Umbilical cord (tissue), 2 donors: ENCODE results near the gene MKNK2. TPM values are rescaled to one million over a fixed set of nuclear protein-coding genes. Genes with fewer than 3 reads are reported as not detected.

Experiments
- DNase-seq: peaks from one replicate; pipeline ENCODE4 v3.0.0-alpha.2; 2015; ENCODE audit warnings: low spot score
- total RNA-seq: library from RNA; depleted of rRNA; stranded (reverse); fragments of >200 nt; gene quantifications from one replicate; pipeline ENCODE4 v1.2.3, GENCODE V29; 2014; ENCODE audit warnings: low replicate concordance; ENCODE audit not compliant: insufficient read depth

The MKNK2 gene
- total RNA-seq, 1 donor from 2014 or later = 17.8 TPM

DNA sequence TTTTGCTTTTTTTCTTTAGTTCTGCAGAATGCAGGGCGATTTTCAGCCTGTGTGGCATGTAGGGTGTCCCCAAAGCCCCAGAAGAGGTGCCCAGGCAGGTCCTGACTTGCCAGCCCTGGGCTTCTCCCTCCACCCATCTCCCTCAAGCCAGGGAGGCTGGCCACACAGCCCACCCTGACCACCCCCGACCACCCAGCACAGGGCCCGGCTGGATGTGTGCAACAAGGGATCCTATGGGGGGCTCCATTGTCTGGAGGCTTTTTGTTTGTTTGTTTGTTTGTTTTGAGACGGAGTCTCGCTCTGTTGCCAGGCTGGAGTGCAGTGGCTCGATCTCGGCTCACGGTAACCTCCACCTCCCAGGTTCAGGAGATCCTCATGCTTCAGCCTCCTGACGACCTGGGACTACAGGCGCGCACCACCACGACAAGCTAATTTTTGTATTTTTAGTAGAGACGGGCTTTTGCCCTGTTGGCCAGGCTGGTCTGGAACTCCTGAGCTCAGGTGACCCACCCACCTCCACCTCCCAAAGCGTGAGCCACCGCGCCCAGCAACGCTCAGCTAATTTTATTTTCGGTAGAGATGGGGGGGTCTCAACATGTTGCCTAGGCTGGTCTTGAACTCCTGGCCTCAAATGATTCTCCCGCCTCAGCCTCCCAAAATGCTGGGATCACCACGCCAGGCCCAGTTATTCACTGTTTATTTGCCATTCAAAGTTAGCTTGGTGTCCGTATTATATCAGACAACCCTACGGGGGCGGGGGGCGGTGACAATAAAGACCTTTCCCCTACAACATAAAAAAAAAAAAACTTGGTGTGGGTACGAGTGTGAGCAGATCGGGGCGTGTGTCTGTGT lies 7.8 kb upstream of the MKNK2 start:
- no peak for DNase-seq

DNA sequence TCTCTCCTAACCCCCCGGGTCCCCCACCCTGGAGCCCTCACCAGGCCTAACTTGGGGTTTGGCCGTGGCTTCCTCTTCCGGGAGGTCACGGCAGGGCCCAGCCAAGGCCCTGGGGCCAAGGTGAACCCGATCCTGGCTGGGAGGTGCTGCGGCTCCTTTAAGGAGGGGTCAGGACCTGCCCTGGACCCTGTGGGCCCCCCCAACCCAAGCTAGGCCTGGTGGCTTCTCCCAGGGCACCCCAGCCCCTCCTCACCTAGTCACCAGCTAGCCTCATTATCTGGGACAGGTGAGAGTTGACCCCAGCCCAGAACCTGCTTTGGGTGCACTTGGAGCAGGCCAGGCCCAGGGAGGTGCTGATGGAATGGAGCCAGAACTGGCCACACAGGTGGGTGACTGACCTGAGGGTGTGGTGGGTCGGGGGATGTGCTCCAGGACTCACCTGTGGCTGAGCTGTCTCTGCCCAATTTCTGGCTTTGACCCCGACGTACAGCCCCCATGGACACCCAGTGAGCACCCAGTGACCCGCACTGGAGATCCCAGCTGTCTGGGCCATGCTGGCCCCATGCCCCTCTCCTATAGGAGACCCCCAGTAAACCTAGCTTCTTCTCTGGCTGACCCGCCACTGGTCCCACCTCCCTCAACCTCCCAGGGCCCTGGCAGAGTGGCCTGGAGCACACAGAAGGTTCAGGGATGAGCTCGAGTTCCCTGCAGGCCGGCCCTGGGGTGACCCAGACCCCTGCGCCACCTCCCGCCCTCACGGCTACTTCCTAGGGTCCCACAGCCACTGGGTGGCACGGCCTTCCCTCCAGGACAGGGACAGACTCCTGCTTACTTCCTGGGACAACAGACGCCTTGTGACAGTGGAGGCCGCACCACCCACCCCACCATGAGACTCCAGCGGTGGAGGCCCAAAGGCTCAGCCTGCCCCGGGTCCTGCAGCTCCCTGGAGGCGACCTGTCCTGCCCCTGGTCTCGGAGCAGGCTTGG lies 6.7 kb upstream of the MKNK2 start:
- DNase-seq = no peak

GRCh38 chr19:2056837-2057192 lies 5.8 kb upstream of the MKNK2 start:
- no peak for DNase-seq

- DNase-seq = peak; percentile 86
These were observed 5.1 kb upstream of the MKNK2 start for GRCh38 chr19:2055931-2056836.

DNA sequence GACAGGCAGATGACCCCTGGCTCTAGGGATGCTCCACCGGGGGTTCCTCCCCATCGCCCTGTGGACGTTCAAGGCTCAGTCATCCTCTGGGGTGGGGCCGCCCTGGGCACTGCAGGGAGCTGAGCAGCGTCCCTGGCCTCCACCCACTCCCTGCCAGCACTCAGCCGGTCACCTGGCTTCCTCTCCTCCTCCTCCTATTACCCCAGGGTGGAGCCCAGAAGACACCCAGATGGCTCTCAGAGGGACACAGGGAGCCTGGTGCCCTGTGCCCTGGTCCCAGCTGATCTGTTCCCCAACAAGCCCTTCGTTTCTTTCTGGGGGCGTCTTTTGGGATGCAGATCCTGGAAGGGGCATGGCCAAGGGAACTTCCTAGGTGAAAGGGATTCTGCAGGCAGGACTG lies 3.7 kb upstream of the MKNK2 start:
- DNase-seq = no peak

GRCh38 chr19:2053601-2054389 lies 2.8 kb upstream of the MKNK2 start:
- DNase-seq = no peak

DNA sequence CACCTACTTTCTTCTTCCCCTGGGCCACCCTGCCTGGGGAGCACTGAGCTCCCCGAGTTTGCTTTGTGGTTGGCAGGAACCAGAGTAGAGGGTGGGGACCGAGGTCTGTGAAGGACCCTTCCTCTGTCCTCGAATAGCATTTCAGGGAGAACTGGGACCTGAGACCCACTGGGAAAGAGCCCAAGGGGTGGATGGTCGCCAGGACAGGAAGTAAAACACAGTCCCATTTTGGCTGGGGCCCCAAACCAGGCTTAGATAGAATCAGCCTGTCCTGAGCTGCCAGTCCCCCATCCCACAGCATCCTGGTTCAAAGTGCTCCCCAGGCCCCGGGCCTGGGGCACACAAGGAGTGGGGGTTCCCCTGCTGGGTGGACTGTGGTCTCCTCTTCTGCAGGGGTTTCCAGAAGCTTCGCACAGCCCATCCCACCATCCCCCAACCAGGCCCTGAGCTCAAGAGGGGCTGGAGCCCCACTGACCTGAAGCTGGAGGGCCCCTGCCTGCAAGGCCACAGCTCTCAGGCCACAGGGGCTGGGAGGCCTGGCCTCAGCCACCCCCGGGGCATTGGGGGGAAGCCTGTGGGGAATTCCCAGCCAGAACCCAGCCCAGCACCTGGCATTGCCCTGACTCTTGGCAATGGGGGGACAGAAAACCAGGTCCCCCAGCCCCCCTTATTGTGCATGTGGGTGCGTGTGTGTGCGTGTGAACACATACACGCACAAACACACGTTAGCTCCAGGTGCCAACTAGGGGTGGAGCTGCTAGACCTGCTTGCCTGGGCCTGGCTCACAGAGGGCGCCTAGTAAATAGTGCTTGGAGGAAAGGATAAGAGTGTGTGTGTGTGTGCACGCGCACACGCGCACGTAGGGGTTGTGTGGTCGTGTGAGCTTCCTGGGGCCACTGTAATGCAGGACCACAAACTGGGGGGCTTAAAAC lies 995 bp upstream of the MKNK2 start:
- no peak for DNase-seq

GRCh38 chr19:2050349-2050990 lies 574 bp downstream of the MKNK2 start:
- no peak for DNase-seq

- peak; percentile 68 for DNase-seq
These were observed 1.2 kb downstream of the MKNK2 start for GRCh38 chr19:2049741-2050348.

DNA sequence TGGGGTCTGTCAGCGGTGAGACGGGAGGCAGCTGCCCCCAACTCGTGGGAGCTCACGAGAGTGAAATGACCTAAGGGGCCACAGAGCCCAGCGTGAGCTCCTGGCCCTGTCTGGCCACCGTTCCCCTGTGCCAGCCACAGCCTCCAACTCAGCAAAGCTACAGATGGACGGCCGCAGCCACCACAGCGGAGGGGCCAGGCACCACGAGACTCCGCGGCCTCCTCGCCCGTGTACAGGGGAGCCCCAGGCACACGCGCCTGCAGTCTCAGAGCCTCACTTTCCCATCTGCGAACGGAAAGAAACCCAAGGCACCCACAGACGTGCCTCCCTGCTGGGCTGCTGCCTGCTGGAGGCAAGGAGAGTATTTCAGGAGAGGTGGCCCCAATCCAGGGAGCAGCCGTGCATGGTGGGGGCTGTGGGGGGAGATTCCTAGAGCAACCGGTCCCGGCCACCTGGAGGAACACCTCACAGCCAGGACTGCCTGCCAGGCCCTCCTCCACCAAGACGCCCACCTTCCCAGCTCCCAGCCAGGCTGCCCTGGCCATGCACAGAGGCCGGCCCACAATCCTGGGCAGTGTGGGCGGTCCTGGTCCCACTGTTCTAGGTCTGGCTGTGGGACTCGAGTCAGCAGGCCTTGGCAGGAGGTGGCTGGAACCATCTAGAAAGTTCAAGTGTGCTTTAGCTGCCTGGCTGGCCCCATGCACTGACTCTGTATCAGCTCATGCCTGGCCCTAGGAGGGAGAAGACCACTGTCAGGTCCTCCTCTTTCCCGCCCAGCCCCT lies 1.9 kb downstream of the MKNK2 start:
- DNase-seq = no peak

- no peak for DNase-seq
These were observed 2.7 kb downstream of the MKNK2 start for GRCh38 chr19:2048104-2048958.

DNA sequence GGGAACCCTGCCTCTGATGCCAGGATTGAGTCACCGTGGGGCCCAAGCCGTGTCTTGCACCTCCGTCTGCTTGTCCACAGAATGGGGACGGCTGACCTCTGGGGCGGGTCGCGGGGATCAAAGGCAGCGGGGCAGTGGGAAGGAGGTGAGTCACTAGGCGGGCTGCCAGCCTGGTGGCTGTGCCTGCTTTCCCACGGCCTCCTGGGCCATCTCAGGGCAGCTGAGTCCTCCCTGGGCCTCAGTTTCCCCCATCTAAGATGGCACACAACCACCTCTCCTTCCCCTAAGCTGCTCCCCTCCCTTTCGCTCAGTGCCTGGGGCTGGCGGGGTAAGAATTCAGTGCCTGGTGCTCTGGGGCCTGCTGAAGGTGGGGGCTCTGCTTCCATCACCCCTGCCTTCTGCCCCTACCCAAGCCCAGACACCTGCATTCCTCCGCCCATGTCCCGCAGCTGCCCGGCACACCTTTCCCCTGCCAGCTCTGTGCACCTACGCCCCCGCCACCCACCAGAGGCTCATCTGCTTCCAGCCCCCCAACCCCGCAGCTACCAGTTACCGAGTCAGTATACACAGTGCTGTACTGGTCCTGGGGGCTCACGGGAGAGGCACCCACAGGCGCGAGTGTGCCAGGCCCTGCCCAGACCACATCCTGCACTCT lies 3.5 kb downstream of the MKNK2 start:
- DNase-seq = no peak

DNA sequence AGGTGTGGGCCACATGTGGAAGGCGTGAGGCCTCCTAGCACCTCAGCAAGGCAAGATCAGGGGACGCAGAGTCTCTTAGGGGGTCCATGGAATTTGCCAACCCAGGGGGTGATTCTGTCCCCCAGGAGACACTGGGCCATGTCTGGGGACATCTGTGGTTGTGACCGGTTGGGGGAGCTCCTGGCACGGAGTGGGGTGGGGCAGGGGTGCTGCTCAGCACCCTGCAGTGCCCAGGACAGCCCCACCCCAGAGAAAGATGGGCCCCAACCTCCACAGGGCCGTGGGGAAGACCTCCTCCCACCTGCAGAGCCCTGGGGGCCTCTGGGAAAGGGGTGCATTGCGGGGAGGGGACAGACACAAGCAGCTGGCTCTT lies 4.0 kb downstream of the MKNK2 start:
- DNase-seq = no peak

GRCh38 chr19:2046046-2046907 lies 4.8 kb downstream of the MKNK2 start:
- DNase-seq = no peak

GRCh38 chr19:2045501-2046045 lies 5.5 kb downstream of the MKNK2 start:
- DNase-seq = no peak
